Measurements from ENCODE around the gene TENT5C.

- TF ChIP-seq CREM (CRISPR knock-in tag; IDR thresholded peaks at IDR 0.05) (no peak), NR2C2 (CRISPR knock-in tag; IDR thresholded peaks at IDR 0.05) (no peak)
Observed at GRCh38 chr1:117613249-117613968, 7.6 kb downstream of the TENT5C start.
